SU-DHL-6 (cell line): ENCODE data around the gene WWOX.

Source experiments
- H2AFZ ChIP-seq: fragments of 200-600 bp; sonication (generic); 2 replicates; pipeline ENCODE4 v1.6.1; 2014; ENCODE audit warnings: low read depth, mild to moderate bottlenecking, moderate library complexity, mixed read lengths, antibody characterized with exemption, low read length; ENCODE audit not compliant: severe bottlenecking
- H3F3A ChIP-seq: fragments of 200-600 bp; shearing (Covaris generic); 2 replicates; pipeline ENCODE4 v1.6.0; 2016; ENCODE audit warnings: antibody characterized with exemption, mild to moderate bottlenecking; ENCODE audit not compliant: insufficient read depth
- H3K27ac ChIP-seq: fragments of 200-600 bp; sonication (generic); 2 replicates; pipeline ENCODE4 v1.5.1; 2016; ENCODE audit warnings: low read depth, mild to moderate bottlenecking, low read length, moderate library complexity, mixed read lengths
- H3K27me3 ChIP-seq: fragments of 200-600 bp; sonication (generic), shearing (Covaris generic); 2 replicates; pipeline ENCODE4 v1.6.0; 2014; ENCODE audit warnings: mild to moderate bottlenecking, low read length
- H3K36me3 ChIP-seq: fragments of 200-600 bp; sonication (generic); 2 replicates; pipeline ENCODE4 v1.6.1; 2014; ENCODE audit warnings: mild to moderate bottlenecking, low read length, mixed read lengths
- H3K4me2 ChIP-seq: fragments of 300-600, 200-600 bp; shearing (Covaris generic), sonication (generic); 2 replicates; pipeline ENCODE4 v1.6.0; 2014; ENCODE audit warnings: low read length, low read depth, mild to moderate bottlenecking; ENCODE audit not compliant: poor library complexity, severe bottlenecking
- H3K4me3 ChIP-seq: fragments of 200-600 bp; sonication (generic); 2 replicates; pipeline ENCODE4 v1.5.1; 2014; ENCODE audit warnings: antibody characterized with exemption, low read length, mild to moderate bottlenecking, mixed read lengths; ENCODE audit not compliant: insufficient read depth, poor library complexity, severe bottlenecking
- H3K79me2 ChIP-seq: fragments of 200-600 bp; sonication (generic); 2 replicates; pipeline ENCODE4 v1.6.1; 2014; ENCODE audit warnings: mild to moderate bottlenecking, low read length, moderate library complexity; ENCODE audit not compliant: insufficient read depth
- H3K9ac ChIP-seq: fragments of 200-600 bp; sonication (generic); 2 replicates; pipeline ENCODE4 v1.7.0; 2014; ENCODE audit warnings: mild to moderate bottlenecking, low read length
- H3K9me2 ChIP-seq: fragments of 200-600 bp; sonication (generic); replicated peaks from 2 replicates; pipeline ENCODE4 v1.6.1; 2014; ENCODE audit warnings: low read length; ENCODE audit not compliant: insufficient read depth
- H3K9me3 ChIP-seq: fragments of 200-600 bp; sonication (generic); 2 replicates; pipeline ENCODE4 v1.6.1; 2014; ENCODE audit warnings: low read length, mixed read lengths; ENCODE audit not compliant: insufficient read depth
- H4K20me1 ChIP-seq: fragments of 200-600 bp; sonication (generic); 2 replicates; pipeline ENCODE4 v1.6.1; 2014; ENCODE audit warnings: low read depth, mild to moderate bottlenecking, antibody characterized with exemption, low read length, moderate library complexity, mixed read lengths
- CTCF ChIP-seq: fragments of 200-600 bp; sonication (generic); IDR thresholded peaks from one replicate; pipeline ENCODE4 v1.5.1; 2017; ENCODE audit warnings: antibody characterized with exemption, mild to moderate bottlenecking, low read length, moderate library complexity; ENCODE audit not compliant: insufficient read depth, poor library complexity, severe bottlenecking
- EZH2phosphoT487 ChIP-seq: fragments of 200-600 bp; sonication (generic), shearing (Covaris generic); conservative IDR thresholded peaks from 2 replicates; pipeline ENCODE4 v1.6.1; 2018; ENCODE audit warnings: mild to moderate bottlenecking, antibody characterized with exemption, low read length, moderate library complexity, mixed read lengths

The WWOX gene

GRCh38 chr16:79204486-79204885 lies 1105.0 kb downstream of the WWOX start:
- H3K4me3 ChIP-seq, result no peak overlapping the region
- H3K79me2 ChIP-seq, result no peaks in the 10 kb centered on the region
- TF ChIP-seq CTCF (no peak), EZH2phosphoT487 (no peak)
- H3F3A ChIP-seq, result no peaks in the 10 kb centered on the region
- H3K36me3 ChIP-seq, result no peaks in the 10 kb centered on the region
- H3K27me3 ChIP-seq, result no peaks in the 10 kb centered on the region
- no peak overlapping the region for H3K27ac ChIP-seq
- H3K4me2 ChIP-seq, result no peak overlapping the region
- H3K9me2 ChIP-seq, result no peaks in the 10 kb centered on the region
- H3K9me3 ChIP-seq, result no peaks in the 10 kb centered on the region
- H4K20me1 ChIP-seq, result no peaks in the 10 kb centered on the region
- H2AFZ ChIP-seq, result no peak overlapping the region
- no peak overlapping the region for H3K9ac ChIP-seq

- no peaks in the 10 kb centered on the region for H3K36me3 ChIP-seq
- no peaks in the 10 kb centered on the region for H4K20me1 ChIP-seq
- no peak overlapping the region for H3K9ac ChIP-seq
- H3K27ac ChIP-seq, result no peak overlapping the region
- H3K9me2 ChIP-seq, result no peaks in the 10 kb centered on the region
- no peak overlapping the region for H3K4me2 ChIP-seq
- H3K9me3 ChIP-seq, result no peaks in the 10 kb centered on the region
- no peaks in the 10 kb centered on the region for H3K27me3 ChIP-seq
- no peak for TF ChIP-seq EZH2phosphoT487
- no peak for TF ChIP-seq CTCF
- no peaks in the 10 kb centered on the region for H3K79me2 ChIP-seq
- H3K4me3 ChIP-seq, result no peak overlapping the region
- H2AFZ ChIP-seq, result no peak overlapping the region
- H3F3A ChIP-seq, result no peaks in the 10 kb centered on the region
Measured at GRCh38 chr16:79206889-79207288, 1107.4 kb downstream of the WWOX start.

- Histone ChIP-seq H3K4me2 (no peak overlapping the region), H2AFZ (no peak overlapping the region), H3K36me3 (no peaks in the 10 kb centered on the region), H4K20me1 (no peaks in the 10 kb centered on the region), H3F3A (no peaks in the 10 kb centered on the region), H3K4me3 (no peak overlapping the region), H3K79me2 (no peaks in the 10 kb centered on the region), H3K9ac (no peak overlapping the region), H3K27me3 (no peaks in the 10 kb centered on the region), H3K27ac (no peak overlapping the region), H3K9me3 (no peaks in the 10 kb centered on the region), H3K9me2 (no peaks in the 10 kb centered on the region)
- no peak for TF ChIP-seq EZH2phosphoT487
- no peak for TF ChIP-seq CTCF
Measured at GRCh38 chr16:79209308-79209707, 1109.9 kb downstream of the WWOX start.
